IMR-90 (cell line): ENCODE data around the gene WARS2. TPM values are rescaled to one million over a fixed set of nuclear protein-coding genes. Genes with fewer than 3 reads are reported as not detected.

Experiments used
- ATAC-seq: fragments of 200-7000 bp; cut with Tn5 transposase; 2 replicates; pipeline ENCODE4 v1.9.1; 2020; ENCODE audit warnings: low read depth, mild to moderate bottlenecking, moderate library complexity
- BruUV-seq: library from RNA; stranded (reverse); fragments of 400-500 nt; replicated peaks from 2 replicates; lab custom pipeline; 2021; lab: Mats Ljungman, UMichigan
- CTCF ChIA-PET: fragments of 300-600 bp; formaldehyde crosslinking; extraction: SDS; loops from one replicate; lab custom pipeline; 2021; ENCODE audit warnings: antibody characterized with exemption; lab: Yijun Ruan, JAX
- POLR2A ChIA-PET: fragments of 300-600 bp; sonication (Branson Sonifier 250); formaldehyde crosslinking; loops from one replicate; lab custom pipeline; 2022; ENCODE audit warnings: antibody characterized with exemption; ENCODE audit not compliant: unreplicated experiment; lab: Charles Lee
- DNase-seq: peaks from one replicate; pipeline ENCODE4 v3.0.0; 2013
- H2AFZ ChIP-seq: replicated peaks from 2 replicates; pipeline ENCODE3; 2013; ENCODE audit warnings: low read length, mild to moderate bottlenecking; ENCODE audit not compliant: poor library complexity
- H2AK5ac ChIP-seq: 2 replicates; pipeline ENCODE4 v1.6.1; 2013; ENCODE audit warnings: low read depth, low read length, inconsistent platforms
- H2AK9ac ChIP-seq: replicated peaks from 2 replicates; pipeline ENCODE3; 2013; ENCODE audit warnings: mild to moderate bottlenecking, low read depth, low read length, moderate library complexity; ENCODE audit not compliant: poor library complexity
- H2BK120ac ChIP-seq: 2 replicates; pipeline ENCODE4 v1.6.1; 2013; ENCODE audit warnings: low read depth, low read length, inconsistent platforms
- H2BK15ac ChIP-seq: 3 replicates; pipeline ENCODE4 v1.6.1; 2013; ENCODE audit warnings: low read depth, low read length, inconsistent platforms
- H2BK20ac ChIP-seq: 2 replicates; pipeline ENCODE4 v1.6.1; 2013; ENCODE audit warnings: low read depth, mild to moderate bottlenecking, inconsistent platforms, low read length, moderate library complexity
- H2BK5ac ChIP-seq: 2 replicates; pipeline ENCODE4 v1.6.1; 2013; ENCODE audit warnings: mild to moderate bottlenecking, low read depth, low read length, inconsistent platforms; ENCODE audit not compliant: poor library complexity, severe bottlenecking
- H3K14ac ChIP-seq: replicated peaks from 2 replicates; pipeline ENCODE4 v1.6.1; 2013; ENCODE audit warnings: low read depth, low read length, inconsistent platforms
- H3K18ac ChIP-seq: 2 replicates; pipeline ENCODE4 v1.6.1; 2013; ENCODE audit warnings: low read depth, low read length, control low read depth
- H3K23ac ChIP-seq: 2 replicates; pipeline ENCODE4 v1.6.1; 2013; ENCODE audit warnings: low read depth, low read length, inconsistent platforms
- H3K27ac ChIP-seq: 2 replicates; pipeline ENCODE4 v1.5.1; 2013; ENCODE audit warnings: mild to moderate bottlenecking, control low read depth, low read length; ENCODE audit not compliant: insufficient read depth
- H3K27me3 ChIP-seq: 2 replicates; pipeline ENCODE4 v1.6.1; 2013; ENCODE audit warnings: low read length; ENCODE audit not compliant: control insufficient read depth, insufficient read depth
- H3K36me3 ChIP-seq: 2 replicates; pipeline ENCODE4 v1.6.1; 2013; ENCODE audit warnings: low read length, mixed read lengths; ENCODE audit not compliant: control insufficient read depth, insufficient read depth
- H3K4ac ChIP-seq: 2 replicates; pipeline ENCODE4 v1.6.1; 2013; ENCODE audit warnings: low read depth, low read length, inconsistent platforms
- H3K4me1 ChIP-seq: 2 replicates; pipeline ENCODE4 v1.6.1; 2013; ENCODE audit warnings: low read length, mixed read lengths; ENCODE audit not compliant: control insufficient read depth, insufficient read depth
- H3K4me2 ChIP-seq: 2 replicates; pipeline ENCODE4 v1.6.1; 2013; ENCODE audit warnings: low read depth, mild to moderate bottlenecking, control low read depth, low read length, moderate library complexity
- H3K4me3 ChIP-seq: 2 replicates; pipeline ENCODE4 v1.5.1; 2013; ENCODE audit warnings: low read depth, mild to moderate bottlenecking, control low read depth, low read length, moderate library complexity; ENCODE audit not compliant: insufficient read depth
- H3K56ac ChIP-seq: 2 replicates; pipeline ENCODE4 v1.6.1; 2013; ENCODE audit warnings: low read length, inconsistent platforms; ENCODE audit not compliant: insufficient read depth; ENCODE audit errors: extremely low read depth
- H3K79me1 ChIP-seq, 2 experiments: 2 replicates each; pipeline ENCODE4 v1.6.1; 2013; ENCODE audit warnings: low read length in 2 of 2, inconsistent platforms in 1 of 2, low read depth in 1 of 2
- H3K9ac ChIP-seq: 2 replicates; pipeline ENCODE4 v1.6.1; 2013; ENCODE audit warnings: low read depth, low read length, control low read depth
- H3K9me1 ChIP-seq: 2 replicates; pipeline ENCODE4 v1.6.1; 2013; ENCODE audit warnings: low read length, inconsistent platforms; ENCODE audit not compliant: insufficient read depth
- H3K9me3 ChIP-seq: 2 replicates; pipeline ENCODE4 v1.6.1; 2013; ENCODE audit warnings: low read length; ENCODE audit not compliant: control insufficient read depth, insufficient read depth
- H4K20me1 ChIP-seq: 2 replicates; pipeline ENCODE4 v1.6.1; 2013; ENCODE audit warnings: low read length, inconsistent platforms; ENCODE audit not compliant: insufficient read depth
- H4K5ac ChIP-seq: 2 replicates; pipeline ENCODE4 v1.6.1; 2013; ENCODE audit warnings: mild to moderate bottlenecking, low read depth, low read length, control low read depth
- H4K8ac ChIP-seq, 2 experiments: 2 replicates each; pipeline ENCODE4 v1.6.1; 2013; ENCODE audit warnings: low read depth in 2 of 2, low read length in 2 of 2, control low read depth in 1 of 2, inconsistent platforms in 1 of 2
- H4K91ac ChIP-seq: 2 replicates; pipeline ENCODE4 v1.6.1; 2013; ENCODE audit warnings: low read depth, low read length, inconsistent platforms; ENCODE audit not compliant: insufficient read depth
- RAD21 ChIP-seq: IDR thresholded peaks from 2 replicates; pipeline ENCODE4 v1.6.1; 2012; ENCODE audit warnings: low read length, improper control_type of control experiment
- RCOR1 ChIP-seq: IDR thresholded peaks from 2 replicates; pipeline ENCODE4 v1.6.1; 2012; ENCODE audit warnings: mild to moderate bottlenecking, low read length, improper control_type of control experiment; ENCODE audit not compliant: insufficient replicate concordance
- WGBS, 2 experiments: methylation state at CpG; one replicate each; pipeline versions ENCODE4 v1.1.5 to v1.1.7; 2013; ENCODE audit warnings: missing lambda C conversion rate in 2 of 2; ENCODE audit not compliant: insufficient read length in 1 of 2; ENCODE audit errors: extremely low coverage in 2 of 2; 5-methylcytosine and 5-hydroxymethylcytosine counted together
- dilution Hi-C: fragments of 300-500 bp; cut with HindIII; formaldehyde crosslinking; loops from one replicate; pipeline ENCODE4 v1.14.3; 2018; ENCODE audit warnings: low sequenced_read_pairs; ENCODE audit not compliant: unreplicated experiment
- in situ Hi-C: fragments of 300-500 bp; cut with MboI; formaldehyde crosslinking; loops from 3 replicates; pipeline ENCODE4 v1.14.3; 2019; ENCODE audit warnings: low sequenced_read_pairs, inconsistent platforms, mixed read lengths
- intact Hi-C: fragments of 100-400 bp; cut with micrococcal nuclease; formaldehyde crosslinking; loops from 2 replicates; pipeline ENCODE4 v1.10.0; 2022
- polyA plus RNA-seq, 3 experiments: library from polyadenylated mRNA; depleted of rRNA; stranded (reverse); fragments of >200 nt; gene quantifications; 2 replicates each; pipeline ENCODE4 v1.2.3, GENCODE V29; 2012; ENCODE audit warnings: low replicate concordance in 1 of 3
- total RNA-seq: library from RNA; depleted of rRNA; stranded (reverse); fragments of >200 nt; gene quantifications from 2 replicates; pipeline ENCODE4 v1.2.3, GENCODE V29; 2012

Gene WARS2
- total and polyA plus RNA-seq, 2 of the 4 experiments (the other 2 are of a cell fraction) = 5.7 to 20.3 TPM

DNA sequence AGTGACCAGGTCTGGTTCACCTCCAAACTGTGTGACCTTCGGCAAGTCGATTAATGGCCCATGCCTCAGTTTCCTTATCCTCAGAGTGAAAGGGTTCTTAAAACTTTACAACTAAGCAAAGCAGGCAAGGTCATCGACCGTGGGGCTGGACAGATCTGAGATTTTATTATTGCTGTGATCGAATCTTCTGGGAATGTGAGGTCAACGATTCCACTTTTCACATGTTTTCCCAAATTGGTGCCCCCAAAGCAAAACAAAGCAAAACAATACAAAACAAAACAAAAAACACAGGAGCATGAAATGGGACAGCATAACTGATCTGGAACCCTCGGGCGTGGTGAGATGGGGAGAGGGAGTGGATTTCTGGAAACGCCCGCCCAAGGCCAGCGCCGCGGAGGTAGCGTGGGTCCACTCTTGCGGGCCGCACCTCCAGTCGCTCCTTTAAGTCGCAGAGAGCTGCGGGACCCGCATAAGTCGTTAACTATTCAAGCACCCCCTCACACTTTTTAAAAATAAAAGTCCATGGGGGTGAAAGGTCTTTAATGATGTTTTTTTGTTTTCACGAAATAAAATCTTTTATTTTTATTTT is 148.1 kb downstream of the WARS2 start:
- peaks cover 97% of the 10 kb centered on the region for H3K27me3 ChIP-seq
- no peak overlapping the region for H3K14ac ChIP-seq
- CTCF ChIA-PET = no interaction called here
- H3K4me1 ChIP-seq = no peaks in the 10 kb centered on the region
- no peak overlapping the region for H2BK120ac ChIP-seq
- ATAC-seq (no peak), DNase-seq (no peak)
- WGBS, 2 experiments = no CpG with 5 or more reads among the region's 22 CpGs
- H2AK5ac ChIP-seq = no peak overlapping the region
- H4K8ac ChIP-seq = no peak overlapping the region
- H4K5ac ChIP-seq = no peak overlapping the region
- no peak overlapping the region for H3K4me3 ChIP-seq
- no peaks in the 10 kb centered on the region for H4K20me1 ChIP-seq
- dilution Hi-C loops (no loop called here), intact Hi-C loops (no loop called here), in situ Hi-C loops (no loop called here)
- H3K4ac ChIP-seq = no peak overlapping the region
- H3K36me3 ChIP-seq = no peaks in the 10 kb centered on the region
- H3K4me2 ChIP-seq = no peak overlapping the region
- no peak overlapping the region for H2BK5ac ChIP-seq
- no peak overlapping the region for H2AFZ ChIP-seq
- H4K91ac ChIP-seq = no peak overlapping the region
- H3K27ac ChIP-seq = no peak overlapping the region
- POLR2A ChIA-PET = no interaction called here
- H2AK9ac ChIP-seq = no peak overlapping the region
- peaks cover 24% of the 10 kb centered on the region for H3K9me3 ChIP-seq
- TF ChIP-seq RCOR1 (no peak), RAD21 (no peak)
- H3K23ac ChIP-seq = no peak overlapping the region
- no peaks in the 10 kb centered on the region for H3K9me1 ChIP-seq
- BruUV-seq = no TSS peak
- H3K18ac ChIP-seq = no peak overlapping the region
- no peaks in the 10 kb centered on the region for H3K79me1 ChIP-seq
- H3K9ac ChIP-seq = no peak overlapping the region
- no peak overlapping the region for H2BK20ac ChIP-seq
- no peak overlapping the region for H3K56ac ChIP-seq
- no peak overlapping the region for H2BK15ac ChIP-seq
